Kidney epithelial cell (primary cell): Measurements from ENCODE around the gene BTRC. TPM values are rescaled to one million over a fixed set of nuclear protein-coding genes. Genes with fewer than 3 reads are reported as not detected.

Experiments used
- DNase-seq: peaks from one replicate; pipeline ENCODE4 v3.0.0-alpha.2; 2010; ENCODE audit warnings: low read depth
- H3K27me3 ChIP-seq: 2 replicates; pipeline ENCODE4 v1.6.0; 2011; ENCODE audit warnings: low read length; ENCODE audit not compliant: control insufficient read depth, insufficient read depth
- H3K36me3 ChIP-seq: 2 replicates; pipeline ENCODE4 v1.5.1; 2011; ENCODE audit warnings: low read length; ENCODE audit not compliant: control insufficient read depth, insufficient read depth
- H3K4me3 ChIP-seq: 2 replicates; pipeline ENCODE4 v1.5.1; 2011; ENCODE audit warnings: low read depth, mild to moderate bottlenecking, control low read depth, low read length
- total RNA-seq: library from RNA; depleted of rRNA; stranded (reverse); fragments of >200 nt; gene quantifications from 2 replicates; pipeline ENCODE4 v1.2.3, GENCODE V29; 2015
- TF ChIP-seq, protein P1 (sequence below): IDR thresholded peaks from 2 replicates; pipeline ENCODE4 v1.5.1; 2011; ENCODE audit warnings: mild to moderate bottlenecking, moderate library complexity, low read length, control low read depth, inconsistent platforms; ENCODE audit not compliant: insufficient read depth, poor library complexity, severe bottlenecking

BTRC gene
- total RNA-seq, 1 donor from 2014 or later = 10.2 TPM

DNA sequence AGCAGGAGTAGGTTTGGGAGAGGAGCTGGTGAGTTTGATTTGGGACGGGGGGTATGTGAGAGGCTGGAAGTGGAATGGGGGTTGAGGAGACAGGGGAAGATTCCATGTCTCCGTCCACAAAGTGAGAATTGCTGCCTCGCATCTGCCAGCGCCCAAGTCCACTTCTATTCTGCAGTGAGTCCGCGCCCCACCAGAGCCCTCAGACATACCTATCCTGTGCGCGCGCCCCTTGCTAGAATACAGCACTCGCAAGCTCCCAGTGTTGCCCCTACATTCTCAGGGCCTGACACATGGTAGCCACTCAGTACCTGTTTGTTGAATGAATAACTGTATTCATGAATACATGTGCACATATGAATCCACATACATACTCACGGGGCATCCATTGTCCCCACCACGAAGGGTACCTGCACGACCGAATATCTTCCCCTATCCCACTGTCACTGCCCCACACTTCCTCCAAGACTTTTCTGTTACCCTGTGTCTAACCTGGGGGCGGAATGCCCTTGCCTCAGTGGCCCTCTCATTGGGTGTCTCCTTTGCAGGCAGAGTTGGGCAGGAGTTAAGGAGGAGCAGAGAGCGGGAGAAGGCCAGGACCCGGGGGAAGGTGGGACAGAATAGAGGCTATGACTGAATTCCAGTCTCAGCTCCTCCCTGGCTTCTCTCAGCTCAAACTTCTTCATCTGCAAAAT, 214.2 kb downstream of the BTRC start:
- DNase-seq = no peak
- no peaks in the 10 kb centered on the region for H3K36me3 ChIP-seq
- H3K27me3 ChIP-seq = peaks cover 73% of the 10 kb centered on the region
- TF ChIP-seq, protein P1, sequence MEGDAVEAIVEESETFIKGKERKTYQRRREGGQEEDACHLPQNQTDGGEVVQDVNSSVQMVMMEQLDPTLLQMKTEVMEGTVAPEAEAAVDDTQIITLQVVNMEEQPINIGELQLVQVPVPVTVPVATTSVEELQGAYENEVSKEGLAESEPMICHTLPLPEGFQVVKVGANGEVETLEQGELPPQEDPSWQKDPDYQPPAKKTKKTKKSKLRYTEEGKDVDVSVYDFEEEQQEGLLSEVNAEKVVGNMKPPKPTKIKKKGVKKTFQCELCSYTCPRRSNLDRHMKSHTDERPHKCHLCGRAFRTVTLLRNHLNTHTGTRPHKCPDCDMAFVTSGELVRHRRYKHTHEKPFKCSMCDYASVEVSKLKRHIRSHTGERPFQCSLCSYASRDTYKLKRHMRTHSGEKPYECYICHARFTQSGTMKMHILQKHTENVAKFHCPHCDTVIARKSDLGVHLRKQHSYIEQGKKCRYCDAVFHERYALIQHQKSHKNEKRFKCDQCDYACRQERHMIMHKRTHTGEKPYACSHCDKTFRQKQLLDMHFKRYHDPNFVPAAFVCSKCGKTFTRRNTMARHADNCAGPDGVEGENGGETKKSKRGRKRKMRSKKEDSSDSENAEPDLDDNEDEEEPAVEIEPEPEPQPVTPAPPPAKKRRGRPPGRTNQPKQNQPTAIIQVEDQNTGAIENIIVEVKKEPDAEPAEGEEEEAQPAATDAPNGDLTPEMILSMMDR = no peak
- no peak overlapping the region for H3K4me3 ChIP-seq

DNA sequence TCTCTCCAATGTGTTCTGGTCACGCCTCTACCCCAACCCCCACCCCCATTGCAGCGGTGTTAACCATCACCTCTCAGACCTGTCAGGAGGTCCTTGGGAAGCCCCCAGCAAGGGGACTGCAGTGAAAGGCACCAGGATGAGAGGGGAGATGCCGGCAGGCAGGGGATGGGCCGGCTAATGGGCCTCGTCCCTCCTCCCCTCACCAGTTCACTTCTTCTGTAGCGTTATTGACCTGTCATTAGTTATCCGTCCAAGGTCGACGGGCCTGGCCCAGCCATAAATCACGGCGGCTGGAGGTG, 215.3 kb downstream of the BTRC start:
- H3K27me3 ChIP-seq = peaks cover 79% of the 10 kb centered on the region

DNA sequence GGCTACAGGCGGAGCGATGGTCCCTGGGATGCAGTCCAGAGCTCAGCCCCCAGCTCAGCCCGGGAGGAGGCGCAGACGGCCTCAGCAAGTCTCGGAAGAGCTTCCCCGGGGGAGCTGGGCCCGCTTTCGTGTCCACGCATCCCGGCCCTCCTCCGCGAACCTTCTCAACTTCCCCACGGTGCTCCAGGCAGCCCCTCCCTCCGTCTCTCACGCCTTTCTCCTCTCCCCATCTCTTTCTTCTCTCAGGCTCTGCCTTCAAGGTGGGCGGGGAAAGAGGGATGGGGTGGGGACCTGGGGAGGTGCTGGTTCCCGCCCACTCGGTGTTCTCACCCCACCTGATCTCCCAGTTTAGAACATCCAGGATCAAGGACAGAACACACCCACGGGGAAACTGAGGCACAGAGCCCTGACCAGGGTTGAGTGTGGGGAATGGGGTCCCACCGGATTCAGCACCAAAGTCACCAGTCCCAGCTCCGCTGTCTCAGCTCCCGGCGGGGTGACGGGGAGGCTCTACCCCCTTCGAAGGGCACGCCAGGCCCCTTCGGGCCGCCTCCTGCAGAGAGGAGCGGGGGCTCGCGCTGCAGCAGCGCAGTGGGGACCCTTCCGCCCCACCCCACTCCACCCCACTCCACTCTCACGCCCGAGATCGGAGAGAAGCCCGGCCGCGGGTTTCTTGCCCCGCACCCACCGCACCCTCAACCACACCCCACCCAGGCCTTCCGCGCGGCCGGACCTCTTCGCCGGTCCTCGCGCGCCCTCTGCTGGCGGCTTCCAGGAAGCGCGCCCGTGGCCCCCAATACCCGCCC, 215.9 kb downstream of the BTRC start:
- no peaks in the 10 kb centered on the region for H3K36me3 ChIP-seq
- peaks cover 74% of the 10 kb centered on the region for H3K27me3 ChIP-seq
- DNase-seq = no peak
- TF ChIP-seq, protein P1 = peak; percentile 70
- peak overlapping the region; percentile 47 for H3K4me3 ChIP-seq

More for the DNA sequence above, 215.3 kb downstream of the BTRC start:
- Histone ChIP-seq H3K4me3 (no peak overlapping the region), H3K36me3 (no peaks in the 10 kb centered on the region)
- DNase-seq = no peak
- TF ChIP-seq, protein P1 = no peak

DNA sequence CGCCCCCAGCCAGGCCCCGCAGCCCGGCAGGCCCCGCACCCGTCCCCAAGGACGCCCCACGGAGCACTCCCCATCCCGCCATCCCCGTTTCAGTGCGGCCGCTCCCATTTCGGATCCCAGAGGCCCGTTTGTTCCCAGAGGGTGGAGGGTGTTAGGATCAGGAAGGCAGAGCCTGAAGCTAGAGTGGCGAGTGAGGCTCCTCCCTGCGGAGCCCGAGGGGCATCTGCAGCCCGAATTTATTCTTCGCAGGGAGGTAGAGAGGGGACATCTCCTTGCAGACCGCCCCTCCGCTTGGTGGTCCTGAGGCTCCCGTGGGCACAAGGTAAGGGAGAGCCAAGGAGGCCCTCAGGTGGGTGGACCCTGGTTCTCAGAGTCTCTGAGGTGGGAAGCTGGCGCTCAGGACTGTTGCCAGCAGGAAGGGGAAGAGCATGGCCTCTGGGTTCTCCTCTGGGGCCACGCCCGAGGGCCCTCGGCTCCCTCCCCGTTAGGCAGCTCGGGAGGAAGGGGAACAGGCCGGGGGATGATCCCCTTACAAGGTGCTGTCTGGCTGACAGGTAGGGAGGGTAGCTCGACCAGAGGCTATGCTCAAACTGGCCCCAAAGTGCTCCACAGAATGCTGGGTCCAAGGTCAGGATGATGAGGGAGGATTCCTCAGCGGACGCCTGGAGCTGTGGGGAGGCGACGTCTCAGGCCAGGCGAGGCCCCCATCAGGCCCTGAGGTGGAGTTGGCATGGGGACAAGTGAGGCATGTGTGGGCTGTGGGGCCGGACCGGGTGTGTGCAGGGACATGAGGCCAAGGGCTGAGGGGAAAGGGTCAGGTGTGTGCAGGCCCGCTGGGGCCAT, 216.7 kb downstream of the BTRC start:
- no peaks in the 10 kb centered on the region for H3K36me3 ChIP-seq
- TF ChIP-seq, protein P1 = no peak
- DNase-seq = no peak
- H3K27me3 ChIP-seq = peaks cover 66% of the 10 kb centered on the region
- peak overlapping the region; percentile 47 for H3K4me3 ChIP-seq

DNA sequence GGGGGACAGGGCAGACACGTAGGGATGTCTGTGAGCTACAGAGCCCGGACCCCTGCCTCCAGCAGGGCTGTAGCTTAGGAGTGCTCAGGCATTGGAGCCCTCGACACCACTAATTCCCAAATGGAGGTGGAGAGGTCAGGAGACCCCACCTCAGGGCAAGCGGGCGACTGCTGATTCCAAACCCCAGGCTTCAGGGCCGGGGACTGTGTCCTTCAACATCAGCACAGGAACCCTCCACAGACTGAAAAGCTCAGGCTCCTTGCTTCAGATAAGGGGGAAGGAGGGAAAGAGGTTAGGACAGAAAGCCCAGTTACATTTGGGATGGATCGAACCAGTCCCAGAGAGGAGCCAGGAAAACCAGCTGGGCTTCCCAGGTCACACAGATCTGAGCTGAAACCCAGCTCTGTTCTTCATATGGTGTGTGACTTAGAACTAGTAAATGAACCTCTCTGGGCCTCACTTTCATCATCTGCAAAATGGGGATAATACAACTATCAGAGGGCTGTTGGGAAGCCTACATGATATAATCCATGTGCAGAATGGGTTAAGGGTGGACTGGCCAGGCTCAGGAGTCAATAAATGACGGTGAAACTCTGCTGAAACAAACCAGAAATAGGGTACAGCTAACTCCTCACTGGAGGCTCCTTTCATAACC, 217.4 kb downstream of the BTRC start:
- peaks cover 59% of the 10 kb centered on the region for H3K27me3 ChIP-seq
- TF ChIP-seq, protein P1 = no peak
- DNase-seq = no peak
- H3K36me3 ChIP-seq = no peaks in the 10 kb centered on the region
- H3K4me3 ChIP-seq = no peak overlapping the region
